ENCODE results near the gene ALPI. TPM values are rescaled to one million over a fixed set of nuclear protein-coding genes. Genes with fewer than 3 reads are reported as not detected.

ALPI gene
- total and polyA plus RNA-seq, 8 donors, result not detected

- TF ChIP-seq, protein P1, sequence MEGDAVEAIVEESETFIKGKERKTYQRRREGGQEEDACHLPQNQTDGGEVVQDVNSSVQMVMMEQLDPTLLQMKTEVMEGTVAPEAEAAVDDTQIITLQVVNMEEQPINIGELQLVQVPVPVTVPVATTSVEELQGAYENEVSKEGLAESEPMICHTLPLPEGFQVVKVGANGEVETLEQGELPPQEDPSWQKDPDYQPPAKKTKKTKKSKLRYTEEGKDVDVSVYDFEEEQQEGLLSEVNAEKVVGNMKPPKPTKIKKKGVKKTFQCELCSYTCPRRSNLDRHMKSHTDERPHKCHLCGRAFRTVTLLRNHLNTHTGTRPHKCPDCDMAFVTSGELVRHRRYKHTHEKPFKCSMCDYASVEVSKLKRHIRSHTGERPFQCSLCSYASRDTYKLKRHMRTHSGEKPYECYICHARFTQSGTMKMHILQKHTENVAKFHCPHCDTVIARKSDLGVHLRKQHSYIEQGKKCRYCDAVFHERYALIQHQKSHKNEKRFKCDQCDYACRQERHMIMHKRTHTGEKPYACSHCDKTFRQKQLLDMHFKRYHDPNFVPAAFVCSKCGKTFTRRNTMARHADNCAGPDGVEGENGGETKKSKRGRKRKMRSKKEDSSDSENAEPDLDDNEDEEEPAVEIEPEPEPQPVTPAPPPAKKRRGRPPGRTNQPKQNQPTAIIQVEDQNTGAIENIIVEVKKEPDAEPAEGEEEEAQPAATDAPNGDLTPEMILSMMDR (IDR thresholded peaks at IDR 0.05), result no peak
- Histone ChIP-seq H3K27me3 (no peaks in the 10 kb centered on the region), H3K27ac (no peak overlapping the region), H3K36me3 (no peaks in the 10 kb centered on the region), H3K4me3 (no peak overlapping the region), H3K9me3 (no peaks in the 10 kb centered on the region), H3K4me1 (no peaks in the 10 kb centered on the region)
- FAIRE-seq (no peak), DNase-seq (no peak), ATAC-seq (no peak)
- 66 to 77% methylated on average over 6 of the region's 6 CpGs for WGBS, 2 donors
- intact Hi-C loops (cut with DNase I), result no loop called here
Measured at GRCh38 chr2:232465061-232465460, 9.1 kb downstream of the ALPI start.

DNA sequence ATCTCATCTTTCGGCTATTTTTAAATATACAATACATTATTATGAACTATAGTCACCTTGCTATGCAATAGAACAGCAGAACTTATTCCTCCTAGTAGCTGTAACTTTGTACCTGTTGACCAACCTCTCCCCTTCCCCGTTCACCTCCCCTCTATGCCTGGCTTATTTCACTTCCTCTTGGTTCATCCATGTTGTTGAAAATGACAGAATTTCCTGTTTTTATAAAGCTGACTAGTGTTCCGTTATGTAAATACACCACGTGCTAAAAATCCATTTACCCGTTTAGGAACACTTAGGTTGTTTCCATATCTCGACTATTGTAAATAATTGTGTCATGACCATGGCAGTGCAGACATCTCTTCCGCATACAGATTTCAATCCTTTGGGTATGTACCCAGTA lies 10.3 kb downstream of the ALPI start:
- no peak for DNase-seq
- TF ChIP-seq, protein P1 (IDR thresholded peaks at IDR 0.05), result no peak
- intact Hi-C loops (cut with DNase I), result no loop called here
- no peak for ATAC-seq
- no peak for FAIRE-seq
- no peak overlapping the region for H3K27ac ChIP-seq
- H3K36me3 ChIP-seq, result no peaks in the 10 kb centered on the region
- no peak overlapping the region for H3K4me3 ChIP-seq
- WGBS, 2 donors, result 47 to 57% methylated on average over 7 of the region's 7 CpGs
- no peaks in the 10 kb centered on the region for H3K4me1 ChIP-seq
- H3K9me3 ChIP-seq, result no peaks in the 10 kb centered on the region
- H3K27me3 ChIP-seq, result no peaks in the 10 kb centered on the region

DNA sequence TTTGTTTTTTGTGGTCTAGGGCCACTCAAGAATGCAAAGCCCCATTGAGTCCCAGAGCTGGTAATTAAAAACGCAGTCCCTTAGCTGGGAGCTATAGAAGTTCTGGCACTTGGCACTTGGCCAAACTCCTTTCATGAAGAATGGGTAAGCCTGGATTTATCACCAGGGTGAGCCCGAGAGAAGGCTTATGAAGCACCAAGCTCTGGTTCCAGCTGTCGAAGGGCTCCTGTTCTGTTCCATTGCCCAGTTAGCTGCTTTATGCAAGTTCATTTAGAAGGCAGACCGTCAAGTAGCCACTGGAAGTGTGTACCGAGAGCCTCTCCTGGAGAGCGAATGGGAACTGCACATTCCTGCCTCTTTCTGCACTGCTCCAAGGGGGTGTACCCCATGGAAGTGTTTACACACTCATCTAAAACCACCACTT lies 17.5 kb downstream of the ALPI start:
- Histone ChIP-seq H3K4me1 (no peaks in the 10 kb centered on the region), H3K27me3 (no peaks in the 10 kb centered on the region), H3K9me3 (no peaks in the 10 kb centered on the region), H3K27ac (no peak overlapping the region), H3K36me3 (no peaks in the 10 kb centered on the region), H3K4me3 (no peak overlapping the region)
- TF ChIP-seq, protein P1 (IDR thresholded peaks at IDR 0.05), result no peak
- DNase-seq, result no peak
- FAIRE-seq, result no peak
- 27 to 35% methylated on average over 6 of the region's 6 CpGs for WGBS, 2 donors
- intact Hi-C loops (cut with DNase I), result no loop called here
- ATAC-seq, result no peak

GRCh38 chr2:232476045-232476444 lies 20.1 kb downstream of the ALPI start:
- TF ChIP-seq, protein P1 (IDR thresholded peaks at IDR 0.05), result no peak
- Histone ChIP-seq H3K4me3 (no peak overlapping the region), H3K27me3 (no peaks in the 10 kb centered on the region), H3K9me3 (no peaks in the 10 kb centered on the region), H3K36me3 (no peaks in the 10 kb centered on the region), H3K4me1 (no peaks in the 10 kb centered on the region), H3K27ac (no peak overlapping the region)
- no peak for FAIRE-seq
- intact Hi-C loops (cut with DNase I), result no loop called here
- WGBS, 2 donors, result 71 to 86% methylated on average over 2 of the region's 2 CpGs
- ATAC-seq, result no peak
- DNase-seq, result no peak

DNA sequence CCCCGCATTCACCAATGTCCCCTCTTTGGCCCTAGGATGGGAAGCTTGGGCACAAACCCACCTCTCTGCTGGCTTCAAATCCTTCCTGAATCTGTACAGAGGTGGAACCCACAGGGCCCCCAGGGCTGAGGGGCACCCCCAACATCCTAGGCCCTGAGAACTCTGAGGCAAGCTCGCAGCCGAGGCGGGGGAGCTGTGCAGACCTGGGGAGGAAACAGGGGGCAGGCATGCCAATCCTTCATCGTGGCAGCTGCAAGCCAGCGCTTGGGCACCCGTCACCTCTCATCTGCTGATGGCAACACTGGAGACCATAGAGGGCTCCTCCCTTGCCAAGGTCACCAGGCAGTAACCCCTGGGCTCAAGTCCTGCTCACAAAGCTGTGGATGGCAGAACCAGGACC lies 20.8 kb downstream of the ALPI start:
- Histone ChIP-seq H3K36me3 (no peaks in the 10 kb centered on the region), H3K27ac (no peak overlapping the region), H3K27me3 (no peaks in the 10 kb centered on the region), H3K4me1 (no peaks in the 10 kb centered on the region), H3K9me3 (no peaks in the 10 kb centered on the region), H3K4me3 (no peak overlapping the region)
- 85 to 93% methylated on average over 7 of the region's 7 CpGs for WGBS, 2 donors
- intact Hi-C loops (cut with DNase I), result no loop called here
- peak in 2 of 6 donors; percentile 38 to 39 for DNase-seq
- FAIRE-seq, result no peak
- ATAC-seq, result no peak
- TF ChIP-seq, protein P1 (IDR thresholded peaks at IDR 0.05), result no peak
